Effector memory CD8-positive, alpha-beta T cell (primary cell): ENCODE data around the gene LIPT1.
A peak's percentile ranks its signal among the peaks of the same experiment; 100 is the strongest.
"Not testable (repeated sequence)": the region's sequence is repeated elsewhere in the genome, so short reads cannot be mapped to it uniquely, and the experiment has no call there.

Source experiments
- ATAC-seq: fragments of 150-1000 bp; cut with Tn5 transposase; replicated peaks from 2 replicates; pipeline ENCODE4 v1.10.0; 2021; ENCODE audit warnings: mild to moderate bottlenecking, moderate library complexity
- DNase-seq, 3 experiments: peaks; one replicate each; pipeline ENCODE4 v3.0.0; 2021
- H3K27ac Mint-ChIP-seq, 2 donors: one replicate each; pipeline ENCODE4 v1.8.0; 2022; ENCODE audit warnings: mild to moderate bottlenecking in 2 of 2, mixed read lengths in 2 of 2, moderate library complexity in 2 of 2
- H3K27me3 Mint-ChIP-seq, 2 donors: one replicate each; pipeline ENCODE4 v1.8.0; 2022; ENCODE audit warnings: mixed read lengths in 2 of 2
- H3K36me3 Mint-ChIP-seq: one replicate; pipeline ENCODE4 v1.8.0; 2022; ENCODE audit warnings: mild to moderate bottlenecking, moderate library complexity, mixed read lengths; ENCODE audit not compliant: insufficient read depth
- H3K4me1 Mint-ChIP-seq, 2 donors: one replicate each; pipeline ENCODE4 v1.8.0; 2022; ENCODE audit warnings: low read depth in 2 of 2, mixed read lengths in 2 of 2
- H3K4me3 Mint-ChIP-seq, 2 donors: one replicate each; pipeline ENCODE4 v1.8.0; 2022; ENCODE audit warnings: mild to moderate bottlenecking in 2 of 2, mixed read lengths in 2 of 2, moderate library complexity in 2 of 2
- H3K9me3 Mint-ChIP-seq, 2 donors: one replicate each; pipeline ENCODE4 v1.8.0; 2022; ENCODE audit warnings: mixed read lengths in 2 of 2
- total RNA-seq, 9 experiments: gene quantifications; one replicate each; lab custom pipeline; 2026; lab: John Stamatoyannopoulos, UW

Gene LIPT1
- 2.2 to 12.9 (median 6.4) reads per million in 9 experiments for total RNA-seq

- Mint-ChIP-seq H3K9me3 (no peaks in the 10 kb centered on the region), H3K36me3 (peaks cover 31% of the 10 kb centered on the region), H3K27me3 (no peaks in the 10 kb centered on the region), H3K4me3 (peak within 1 kb of the TSS in 1 of 2 donors; percentile 89), H3K27ac (no peak within 1 kb of the TSS), H3K4me1 (peaks cover 28 to 44% of the 10 kb centered on the region in 2 donors)
- DNase-seq (peak; percentile 88 to 89 (median 88)), ATAC-seq (peak; percentile 90)
Measured at GRCh38 chr2:99154643-99155536, at the start of gene LIPT1, which contains the start of gene TSGA10. TSS of gene LIPT1 (plus strand) at chr2:99154967. CDS start at chr2:99161958, 6,991 bp downstream. TSS of gene TSGA10 (minus strand) at chr2:99154942. CDS start at chr2:99109439, 45,503 bp downstream.

- H3K9me3 Mint-ChIP-seq, result no peaks in the 10 kb centered on the region
- DNase-seq, result no peak
- H3K4me1 Mint-ChIP-seq, result no peaks in the 10 kb centered on the region
- H3K4me3 Mint-ChIP-seq, result no peak overlapping the region
- H3K36me3 Mint-ChIP-seq, result no peaks in the 10 kb centered on the region
- no peak overlapping the region for H3K27ac Mint-ChIP-seq
- H3K27me3 Mint-ChIP-seq, result no peaks in the 10 kb centered on the region
- ATAC-seq, result no peak
Measured at GRCh38 chr2:99106913-99107312, 47.9 kb upstream of the LIPT1 start.

GRCh38 chr2:99111236-99111635 is 43.5 kb upstream of the LIPT1 start:
- Mint-ChIP-seq H3K4me1 (no peaks in the 10 kb centered on the region), H3K9me3 (no peaks in the 10 kb centered on the region), H3K4me3 (no peak overlapping the region), H3K36me3 (no peaks in the 10 kb centered on the region), H3K27ac (no peak overlapping the region), H3K27me3 (no peaks in the 10 kb centered on the region)
- ATAC-seq, result no peak
- DNase-seq, result no peak

- H3K27me3 Mint-ChIP-seq, result no peaks in the 10 kb centered on the region
- ATAC-seq (no peak), DNase-seq (no peak)
- no peaks in the 10 kb centered on the region for H3K4me1 Mint-ChIP-seq
- H3K36me3 Mint-ChIP-seq, result no peaks in the 10 kb centered on the region
- H3K4me3 Mint-ChIP-seq, result no peak overlapping the region
- H3K9me3 Mint-ChIP-seq, result no peaks in the 10 kb centered on the region
- H3K27ac Mint-ChIP-seq, result no peak overlapping the region
Measured at GRCh38 chr2:99111945-99112344, 42.8 kb upstream of the LIPT1 start.

GRCh38 chr2:99112617-99113016 is 42.1 kb upstream of the LIPT1 start:
- H3K4me3 Mint-ChIP-seq, result no peak overlapping the region
- H3K4me1 Mint-ChIP-seq, result no peaks in the 10 kb centered on the region
- H3K27me3 Mint-ChIP-seq, result no peaks in the 10 kb centered on the region
- ATAC-seq (no peak), DNase-seq (no peak)
- H3K9me3 Mint-ChIP-seq, result no peaks in the 10 kb centered on the region
- no peak overlapping the region for H3K27ac Mint-ChIP-seq
- no peaks in the 10 kb centered on the region for H3K36me3 Mint-ChIP-seq

GRCh38 chr2:99127981-99128380 is 26.8 kb upstream of the LIPT1 start:
- Mint-ChIP-seq H3K4me1 (no peaks in the 10 kb centered on the region), H3K9me3 (peaks cover 9 to 27% of the 10 kb centered on the region in 2 donors), H3K36me3 (peaks cover 2% of the 10 kb centered on the region), H3K27me3 (no peaks in the 10 kb centered on the region), H3K27ac (no peak overlapping the region), H3K4me3 (no peak overlapping the region)
- DNase-seq, result no peak
- no peak for ATAC-seq

- not testable (repeated sequence) for H3K27me3 Mint-ChIP-seq
Measured at GRCh38 chr2:99135044-99135556, 19.7 kb upstream of the LIPT1 start.

GRCh38 chr2:99139003-99139402 is 15.8 kb upstream of the LIPT1 start:
- Mint-ChIP-seq H3K27ac (no peak overlapping the region), H3K36me3 (peaks cover 20% of the 10 kb centered on the region), H3K9me3 (peaks cover 3 to 5% of the 10 kb centered on the region in 2 donors), H3K4me3 (no peak overlapping the region), H3K27me3 (no peaks in the 10 kb centered on the region), H3K4me1 (peaks cover 4 to 7% of the 10 kb centered on the region in 2 donors)
- ATAC-seq, result no peak
- no peak for DNase-seq

More at GRCh38 chr2:99135044-99135556, 19.7 kb upstream of the LIPT1 start:
- H3K4me1 Mint-ChIP-seq, H3K36me3 Mint-ChIP-seq, H3K27ac Mint-ChIP-seq, ATAC-seq, DNase-seq, H3K4me3 Mint-ChIP-seq: not testable (repeated sequence)
- peaks cover 10 to 19% of the 10 kb centered on the region in 2 donors for H3K9me3 Mint-ChIP-seq

GRCh38 chr2:99140056-99140859 is 14.5 kb upstream of the LIPT1 start:
- Mint-ChIP-seq H3K4me3 (peak overlapping the region; percentile 93 to 98), H3K27ac (peak overlapping the region; percentile 97), H3K27me3 (no peaks in the 10 kb centered on the region), H3K36me3 (peaks cover 20% of the 10 kb centered on the region), H3K9me3 (no peaks in the 10 kb centered on the region), H3K4me1 (peaks cover 4 to 7% of the 10 kb centered on the region in 2 donors)
- no peak for ATAC-seq
- DNase-seq, result no peak

GRCh38 chr2:99140860-99141109 is 14.0 kb upstream of the LIPT1 start:
- Mint-ChIP-seq H3K9me3 (no peaks in the 10 kb centered on the region), H3K4me1 (peaks cover 4 to 7% of the 10 kb centered on the region in 2 donors), H3K4me3 (peak overlapping the region; percentile 93 to 98), H3K27ac (peak overlapping the region; percentile 97), H3K27me3 (no peaks in the 10 kb centered on the region), H3K36me3 (peaks cover 20% of the 10 kb centered on the region)
- no peak for ATAC-seq
- DNase-seq, result no peak

GRCh38 chr2:99141110-99142108 is 13.4 kb upstream of the LIPT1 start, which contains the start of gene C2orf15:
TSS of gene C2orf15 (plus strand) at chr2:99141707. CDS start at chr2:99150559, 8,852 bp downstream.
- peak within 1 kb of the TSS; percentile 93 to 98 for H3K4me3 Mint-ChIP-seq
- H3K27ac Mint-ChIP-seq, result peak within 1 kb of the TSS; percentile 97
- H3K36me3 Mint-ChIP-seq, result peaks cover 20% of the 10 kb centered on the region
- peak; percentile 94 to 96 (median 96) for DNase-seq
- no peaks in the 10 kb centered on the region for H3K27me3 Mint-ChIP-seq
- no peaks in the 10 kb centered on the region for H3K9me3 Mint-ChIP-seq
- peaks cover 4 to 7% of the 10 kb centered on the region in 2 donors for H3K4me1 Mint-ChIP-seq
- peak; percentile 83 for ATAC-seq

- ATAC-seq (no peak), DNase-seq (no peak)
- peaks cover 15% of the 10 kb centered on the region for H3K36me3 Mint-ChIP-seq
- H3K4me3 Mint-ChIP-seq, result no peak overlapping the region
- H3K4me1 Mint-ChIP-seq, result peaks cover 15 to 16% of the 10 kb centered on the region in 2 donors
- no peaks in the 10 kb centered on the region for H3K9me3 Mint-ChIP-seq
- no peaks in the 10 kb centered on the region for H3K27me3 Mint-ChIP-seq
- H3K27ac Mint-ChIP-seq, result no peak overlapping the region
Measured at GRCh38 chr2:99150706-99151105, 4.1 kb upstream of the LIPT1 start.
